K562 (cell line): Measurements from ENCODE around the gene INTS6L. TPM values are rescaled to one million over a fixed set of nuclear protein-coding genes. Genes with fewer than 3 reads are reported as not detected.
A peak's percentile ranks its signal among the peaks of the same experiment; 100 is the strongest.

Experiments used
- ATAC-seq: fragments of 200-7000 bp; cut with Tn5 transposase; 3 replicates; pipeline ENCODE4 v1.9.1; 2020; ENCODE audit warnings: moderate library complexity
- BruUV-seq: library from RNA; stranded (reverse); fragments of 400-500 nt; replicated peaks from 2 replicates; lab custom pipeline; 2021; lab: Mats Ljungman, UMichigan
- CTCF ChIA-PET: fragments of 300-600 bp; formaldehyde crosslinking; extraction: SDS; loops from one replicate; lab custom pipeline; 2021; ENCODE audit warnings: low intra/inter-chr PET ratio; lab: Yijun Ruan, JAX
- POLR2A ChIA-PET: fragments of 300-600, 350-650 bp; sonication (Branson Sonifier 250); formaldehyde crosslinking; extraction: SDS; loops from one replicate; lab custom pipeline; 2021; ENCODE audit warnings: antibody characterized with exemption, inconsistent platforms; lab: Yijun Ruan, JAX
- DNase-seq, 4 experiments: peaks; one replicate each; pipeline versions ENCODE4 v3.0.0 to v3.0.0-alpha.2; 2011 to 2018; ENCODE audit warnings: low spot score in 3 of 4, mixed read lengths in 3 of 4; ENCODE audit errors: extremely low read depth in 1 of 4
- FAIRE-seq: peaks from 2 replicates; lab custom pipeline; 2011; peaks lifted over from hg19 to GRCh38; lab: Jason Lieb, UNC
- H2AFZ ChIP-seq: 2 replicates; pipeline ENCODE4 v1.6.0; 2011; ENCODE audit warnings: low read depth, low read length, control low read depth, inconsistent platforms
- H3K27ac ChIP-seq: fragments of 200-600 bp; 3 replicates; pipeline ENCODE4 v1.8.0; 2011; ENCODE audit warnings: low read depth, mild to moderate bottlenecking, control low read depth, inconsistent platforms, low read length, moderate library complexity, mixed read lengths; ENCODE audit errors: extremely low read depth
- H3K27me3 ChIP-seq, 2 experiments: fragments of 300-600 bp in 1 of 2; 2 replicates in 1 of 2; 3 replicates in 1 of 2; pipeline versions ENCODE4 v1.6.0 to v1.8.0; 2011; ENCODE audit warnings: inconsistent platforms in 2 of 2, low read length in 2 of 2, mild to moderate bottlenecking in 1 of 2, mixed read lengths in 1 of 2, moderate library complexity in 1 of 2; ENCODE audit not compliant: control insufficient read depth in 2 of 2, insufficient read depth in 2 of 2
- H3K36me3 ChIP-seq: fragments of 300-600 bp; 3 replicates; pipeline ENCODE4 v1.8.0; 2011; ENCODE audit warnings: mild to moderate bottlenecking, low read length, inconsistent platforms; ENCODE audit not compliant: control insufficient read depth, insufficient read depth
- H3K4me1 ChIP-seq, 2 experiments: fragments of 200-600 bp in 1 of 2; replicated peaks in 1 of 2; 2 replicates in 1 of 2; 3 replicates in 1 of 2; pipeline versions ENCODE4 v1.5.1 to v1.8.0; 2011; ENCODE audit warnings: inconsistent platforms in 2 of 2, low read length in 2 of 2, mild to moderate bottlenecking in 1 of 2, mixed read lengths in 1 of 2, moderate library complexity in 1 of 2; ENCODE audit not compliant: control insufficient read depth in 2 of 2, insufficient read depth in 2 of 2
- H3K4me2 ChIP-seq: 2 replicates; pipeline ENCODE4 v1.6.1; 2011; ENCODE audit warnings: low read length, control low read depth, inconsistent platforms, mixed read lengths; ENCODE audit not compliant: insufficient read depth
- H3K4me3 ChIP-seq: fragments of 200-600 bp; sonication (generic), shearing (Covaris generic); 2 replicates; pipeline ENCODE4 v1.5.1; 2016; ENCODE audit warnings: control low read depth, inconsistent platforms
- H3K79me2 ChIP-seq: fragments of 200-600 bp; 3 replicates; pipeline ENCODE4 v1.8.0; 2011; ENCODE audit warnings: low read length, inconsistent platforms; ENCODE audit not compliant: control insufficient read depth, insufficient read depth
- H3K9ac ChIP-seq, 2 experiments: 2 replicates each; pipeline versions ENCODE4 v1.6.0 to v1.6.1; 2011; ENCODE audit warnings: low read depth in 2 of 2, low read length in 2 of 2, control low read depth in 1 of 2, inconsistent platforms in 1 of 2, mild to moderate bottlenecking in 1 of 2, mixed read lengths in 1 of 2; ENCODE audit not compliant: insufficient read depth in 1 of 2
- H3K9me1 ChIP-seq: one replicate; pipeline ENCODE4 v1.6.0; 2011; ENCODE audit warnings: inconsistent platforms, mild to moderate bottlenecking, low read length, moderate library complexity; ENCODE audit not compliant: control insufficient read depth, insufficient read depth
- H3K9me3 ChIP-seq: replicated peaks from 2 replicates; pipeline ENCODE4 v1.5.1; 2011; ENCODE audit warnings: low read depth, low read length, inconsistent platforms; ENCODE audit not compliant: control insufficient read depth, insufficient read depth
- H4K20me1 ChIP-seq: replicated peaks from 2 replicates; pipeline ENCODE4 v1.6.1; 2011; ENCODE audit warnings: low read length, inconsistent platforms, mixed read lengths; ENCODE audit not compliant: control insufficient read depth, insufficient read depth
- ARID2 ChIP-seq: fragments of 450-650 bp; IDR thresholded peaks from 2 replicates; pipeline ENCODE4 v1.6.1; 2017; ENCODE audit warnings: antibody characterized with exemption, mild to moderate bottlenecking
- ARID4B ChIP-seq: sonication (generic); formaldehyde crosslinking; IDR thresholded peaks from 2 replicates; pipeline ENCODE4 v1.8.0; 2022; ENCODE audit warnings: mild to moderate bottlenecking, missing genetic modification reagents
- CBFA2T3 ChIP-seq: fragments of 450-650 bp; IDR thresholded peaks from 2 replicates; pipeline ENCODE4 v1.6.1; 2017
- CREB3 ChIP-seq: fragments of 450-650 bp; conservative IDR thresholded peaks from 2 replicates; pipeline ENCODE4 v1.6.1; 2016; ENCODE audit warnings: missing genetic modification characterization, low read depth, mild to moderate bottlenecking, missing compliant biosample characterization, moderate library complexity
- DEAF1 ChIP-seq: fragments of 450-650 bp; formaldehyde crosslinking; IDR thresholded peaks from 2 replicates; pipeline ENCODE4 v1.4.0; 2020; ENCODE audit warnings: mild to moderate bottlenecking, moderate library complexity
- KDM1A ChIP-seq, 2 experiments: fragments of 450-650 bp; IDR thresholded peaks; 2 replicates each; pipeline ENCODE4 v1.6.1; 2016; ENCODE audit warnings: mild to moderate bottlenecking in 2 of 2
- MXI1 ChIP-seq: IDR thresholded peaks from 2 replicates; pipeline ENCODE4 v1.6.1; 2011; ENCODE audit warnings: low read depth, mild to moderate bottlenecking, improper control_type of control experiment, low read length
- NBN ChIP-seq: fragments of 450-650 bp; IDR thresholded peaks from 2 replicates; pipeline ENCODE4 v1.6.1; 2016; ENCODE audit warnings: low read depth, mild to moderate bottlenecking
- NFE2 ChIP-seq: IDR thresholded peaks from 2 replicates; pipeline ENCODE4 v1.6.1; 2014; ENCODE audit warnings: antibody characterized with exemption, low read depth
- NFIC ChIP-seq: fragments of 450-650 bp; IDR thresholded peaks from 2 replicates; pipeline ENCODE4 v1.6.1; 2017; ENCODE audit warnings: mild to moderate bottlenecking, inconsistent platforms
- RAD21 ChIP-seq, 2 experiments: fragments of 250-450 bp in 1 of 2; fragments of 450-650 bp in 1 of 2; sonication (Bioruptor Pico) in 1 of 2; formaldehyde crosslinking in 1 of 2; IDR thresholded peaks in 1 of 2; conservative IDR thresholded peaks in 1 of 2; 2 replicates each; pipeline versions ENCODE4 v1.4.0 to v1.8.0; 2020 to 2022; ENCODE audit warnings: mild to moderate bottlenecking in 2 of 2, moderate library complexity in 1 of 2
- RCOR1 ChIP-seq, 2 experiments: IDR thresholded peaks; 2 replicates each; pipeline ENCODE4 v1.6.1; 2012; ENCODE audit warnings: low read depth in 2 of 2, low read length in 2 of 2, borderline replicate concordance in 1 of 2, improper control_type of control experiment in 1 of 2
- SMC3 ChIP-seq: conservative IDR thresholded peaks from 2 replicates; pipeline ENCODE4 v1.6.1; 2011; ENCODE audit warnings: low read depth, low read length, improper control_type of control experiment; ENCODE audit not compliant: insufficient read depth
- WGBS: fragments of 100-300 bp; shearing (Covaris generic); methylation state at CpG from one replicate; pipeline ENCODE4 v1.1.6; 2016; ENCODE audit warnings: low coverage, mixed read lengths; ENCODE audit not compliant: insufficient coverage; ENCODE audit errors: missing lambda C conversion rate; 5-methylcytosine and 5-hydroxymethylcytosine counted together
- in situ Hi-C: fragments of 300-500 bp; cut with MboI; formaldehyde crosslinking; loops from 4 replicates; pipeline ENCODE4 v1.15.0; 2018; ENCODE audit warnings: inconsistent platforms, mixed read lengths
- intact Hi-C: fragments of 100-400 bp; cut with micrococcal nuclease; formaldehyde crosslinking; loops from 2 replicates; pipeline ENCODE4 v1.14.2; 2022
- polyA plus RNA-seq, 8 experiments: library from polyadenylated mRNA; depleted of rRNA in 4 of 8; stranded (reverse) in 5 of 8; unstranded in 3 of 8; fragments of >200 nt; fragmentation: Nextera tagmentation in 2 of 8; fragmentation: Illumina TruSeq in 1 of 8; extraction: Ambion mirVana in 2 of 8; extraction: Trizol in 1 of 8; gene quantifications; 2 replicates each; pipeline versions ENCODE4 v1.2.1 to v1.2.3, GENCODE V29; 2011 to 2014; ENCODE audit warnings: inconsistent platforms in 1 of 8, missing spikeins in 1 of 8
- total RNA-seq, 7 experiments: library from RNA; depleted of rRNA in 6 of 7; stranded (reverse); fragments of >200 nt in 6 of 7; fragmentation: Illumina TruSeq in 2 of 7; extraction: Trizol in 2 of 7; gene quantifications; 2 replicates each; pipeline versions ENCODE4 v1.2.1 to v1.2.3, GENCODE V29; 2011 to 2021; ENCODE audit warnings: low replicate concordance in 1 of 7

INTS6L gene
- total and polyA plus RNA-seq, 9 of the 15 experiments (the other 6 are each of a cell fraction or from before 2014, with no cell fraction given) = 6.1 to 44.9 (median 21.9) TPM

GRCh38 chrX:135484641-135485289 is 35.7 kb upstream of the INTS6L start:
- BruUV-seq = no TSS peak
- no peak overlapping the region for H2AFZ ChIP-seq
- DNase-seq (peak; percentile 13 to 56 (median 20)), FAIRE-seq (peak; percentile 85), ATAC-seq (peak; percentile 75)
- no peaks in the 10 kb centered on the region for H3K27me3 ChIP-seq
- H3K9me1 ChIP-seq = no peaks in the 10 kb centered on the region
- H4K20me1 ChIP-seq = no peaks in the 10 kb centered on the region
- H3K9me3 ChIP-seq = no peaks in the 10 kb centered on the region
- no peaks in the 10 kb centered on the region for H3K4me1 ChIP-seq
- 0% methylated on average over 3 of the region's 3 CpGs for WGBS
- no peak overlapping the region for H3K9ac ChIP-seq
- H3K4me3 ChIP-seq = no peak overlapping the region
- no peak overlapping the region for H3K27ac ChIP-seq
- no peaks in the 10 kb centered on the region for H3K36me3 ChIP-seq
- ChIA-PET CTCF (interaction anchor here (1.8 to 3.6 kb wide), 2 partner anchors 88 to 112 kb away, joined by 11 to 36 read pairs; no protein-coding TSS in a partner anchor), POLR2A (no interaction called here)
- in situ Hi-C loops (loop anchor here (5.0 kb wide), 1 partner anchor 103 kb away; no protein-coding TSS in a partner anchor), intact Hi-C loops (loop anchor here (1.0 to 10.0 kb wide), 4 partner anchors 60 to 223 kb away; no protein-coding TSS in a partner anchor)
- no peak overlapping the region for H3K4me2 ChIP-seq
- no peaks in the 10 kb centered on the region for H3K79me2 ChIP-seq
- TF ChIP-seq ARID2 (peak; percentile 66), NBN (no peak), NFE2 (no peak), CREB3 (tag) (no peak), DEAF1 (CRISPR knock-in tag) (peak; percentile 80), RCOR1 (IDR thresholded peaks at IDR 0.05; ENCODE audit: borderline replicate concordance in 1 of 2, low read depth in 2 of 2, low read length in 2 of 2) (peak in 1 of 2 experiments; percentile 65; a peak in 1 of 4 replicates), RAD21 (CRISPR knock-in tag; conservative IDR thresholded peaks at IDR 0.05 in 1 of 2, IDR thresholded peaks at IDR 0.05 in 1 of 2) (peak; percentile 91 to 95), SMC3 (peak; percentile 64), KDM1A (IDR thresholded peaks at IDR 0.05) (peak; percentile 32 to 52; a peak in 2 of 4 replicates), MXI1 (no peak), ARID4B (no peak), NFIC (peak; percentile 69), CBFA2T3 (peak; percentile 36)
